GM23338 (cell line): ENCODE results near the gene SYNPR. TPM values are rescaled to one million over a fixed set of nuclear protein-coding genes. Genes with fewer than 3 reads are reported as not detected.

ENCODE experiments used
- ATAC-seq: fragments of 200-7000 bp; cut with Tn5 transposase; 3 replicates; pipeline ENCODE4 v1.9.1; 2020
- DNase-seq: peaks from one replicate; pipeline ENCODE4 v3.0.0-alpha.2; 2015; ENCODE audit warnings: low spot score
- H2AFZ ChIP-seq: fragments of 200-600 bp; sonication (generic); 2 replicates; pipeline ENCODE4 v1.8.0; 2016; ENCODE audit warnings: antibody characterized with exemption, mild to moderate bottlenecking, moderate library complexity
- H3F3A ChIP-seq: fragments of 200-600 bp; sonication (generic); replicated peaks from 2 replicates; pipeline ENCODE4 v1.8.0; 2017; ENCODE audit warnings: antibody characterized with exemption, mixed run types, low read depth
- H3K27ac ChIP-seq: fragments of 200-600 bp; sonication (generic); 2 replicates; pipeline ENCODE4 v1.6.1; 2016; ENCODE audit warnings: low read depth
- H3K27me3 ChIP-seq: fragments of 200-600 bp; sonication (generic); 2 replicates; pipeline ENCODE4 v1.8.0; 2016; ENCODE audit warnings: mild to moderate bottlenecking, mixed run types, moderate library complexity; ENCODE audit not compliant: insufficient read depth
- H3K36me3 ChIP-seq: fragments of 200-600 bp; sonication (generic); 2 replicates; pipeline ENCODE4 v1.8.0; 2016; ENCODE audit warnings: mild to moderate bottlenecking; ENCODE audit not compliant: insufficient read depth
- H3K4me1 ChIP-seq: fragments of 200-600 bp; sonication (generic); 2 replicates; pipeline ENCODE4 v1.8.0; 2016; ENCODE audit warnings: mild to moderate bottlenecking, moderate library complexity; ENCODE audit not compliant: insufficient read depth
- H3K4me2 ChIP-seq: fragments of 200-600 bp; sonication (generic); 2 replicates; pipeline ENCODE4 v1.7.1; 2017; ENCODE audit warnings: mixed run types
- H3K4me3 ChIP-seq: fragments of 200-600 bp; sonication (generic); 2 replicates; pipeline ENCODE4 v1.6.1; 2016; ENCODE audit warnings: mixed run types
- H3K79me2 ChIP-seq: fragments of 200-600 bp; sonication (generic); replicated peaks from 2 replicates; pipeline ENCODE4 v1.8.0; 2017; ENCODE audit warnings: mild to moderate bottlenecking; ENCODE audit not compliant: insufficient read depth
- H3K9me2 ChIP-seq: fragments of 200-600 bp; sonication (generic); 2 replicates; pipeline ENCODE4 v1.8.0; 2017; ENCODE audit not compliant: insufficient read depth
- H4K20me1 ChIP-seq: fragments of 200-600 bp; sonication (generic); replicated peaks from 2 replicates; pipeline ENCODE4 v1.8.0; 2017; ENCODE audit warnings: mild to moderate bottlenecking; ENCODE audit not compliant: insufficient read depth
- H3K27ac Mint-ChIP-seq: 2 replicates; pipeline ENCODE4 v1.8.0; 2020; ENCODE audit warnings: inconsistent platforms, mild to moderate bottlenecking, moderate library complexity, mixed read lengths
- H3K27me3 Mint-ChIP-seq: 3 replicates; pipeline ENCODE4 v1.8.0; 2022; ENCODE audit warnings: low read depth, mild to moderate bottlenecking, moderate library complexity, mixed read lengths, inconsistent platforms; ENCODE audit not compliant: insufficient read depth, poor library complexity
- H3K36me3 Mint-ChIP-seq: 3 replicates; pipeline ENCODE4 v1.8.0; 2021; ENCODE audit warnings: low read depth, mild to moderate bottlenecking, inconsistent platforms, moderate library complexity, mixed read lengths
- H3K4me1 Mint-ChIP-seq: 3 replicates; pipeline ENCODE4 v1.8.0; 2020; ENCODE audit warnings: mild to moderate bottlenecking, inconsistent platforms, mixed read lengths
- H3K4me3 Mint-ChIP-seq: 3 replicates; pipeline ENCODE4 v1.8.0; 2021; ENCODE audit warnings: moderate library complexity, mild to moderate bottlenecking, inconsistent platforms, mixed read lengths
- H3K9me3 Mint-ChIP-seq: 3 replicates; pipeline ENCODE4 v1.8.0; 2020; ENCODE audit warnings: moderate library complexity, mild to moderate bottlenecking, inconsistent platforms, mixed read lengths
- CREB1 ChIP-seq: fragments of 250-450 bp; sonication (Bioruptor Pico); IDR thresholded peaks from 2 replicates; pipeline ENCODE4 v1.5.0; 2020; ENCODE audit warnings: low read depth, mild to moderate bottlenecking, moderate library complexity
- EZH2 ChIP-seq: fragments of 200-600 bp; sonication (generic); IDR thresholded peaks from one replicate; pipeline ENCODE4 v1.8.0; 2017; ENCODE audit warnings: antibody characterized with exemption, mild to moderate bottlenecking, low read depth; ENCODE audit not compliant: unreplicated experiment
- EZH2phosphoT487 ChIP-seq: fragments of 200-600 bp; sonication (generic); IDR thresholded peaks from one replicate; pipeline ENCODE4 v1.8.1; 2018; ENCODE audit warnings: antibody characterized with exemption; ENCODE audit not compliant: unreplicated experiment
- JUNB ChIP-seq: IDR thresholded peaks from one replicate; pipeline ENCODE4 v1.6.1; 2016; ENCODE audit warnings: antibody characterized with exemption; ENCODE audit not compliant: unreplicated experiment
- NANOG ChIP-seq: IDR thresholded peaks from 2 replicates; pipeline ENCODE4 v1.6.1; 2016; ENCODE audit warnings: antibody characterized with exemption, borderline replicate concordance
- POLR2AphosphoS5 ChIP-seq: IDR thresholded peaks from 2 replicates; pipeline ENCODE4 v1.6.1; 2016; ENCODE audit warnings: antibody characterized with exemption, low read depth
- STAT1 ChIP-seq: IDR thresholded peaks from one replicate; pipeline ENCODE4 v1.6.1; 2016; ENCODE audit warnings: antibody characterized with exemption; ENCODE audit not compliant: unreplicated experiment
- ZNF114 ChIP-seq: fragments of 250-450 bp; sonication (Bioruptor Pico); IDR thresholded peaks from 2 replicates; pipeline ENCODE4 v1.5.0; 2020; ENCODE audit warnings: mild to moderate bottlenecking, moderate library complexity
- ZNF331 ChIP-seq: fragments of 250-450 bp; sonication (Bioruptor Pico); IDR thresholded peaks from 2 replicates; pipeline ENCODE4 v1.5.0; 2020; ENCODE audit warnings: low read depth, mild to moderate bottlenecking, moderate library complexity
- ZNF462 ChIP-seq: fragments of 250-450 bp; sonication (Bioruptor Pico); IDR thresholded peaks from 2 replicates; pipeline ENCODE4 v1.5.0; 2020; ENCODE audit warnings: mild to moderate bottlenecking, moderate library complexity
- polyA plus RNA-seq: library from polyadenylated mRNA; unstranded; fragments of >200 nt; fragmentation: Nextera tagmentation; extraction: Ambion mirVana; gene quantifications from 2 replicates; pipeline ENCODE4 v1.2.1, GENCODE V29; 2016
- total RNA-seq: library from RNA; depleted of rRNA; stranded (reverse); fragments of >200 nt; shearing (Covaris generic); gene quantifications from 2 replicates; pipeline ENCODE4 v1.2.3, GENCODE V29; 2014
- TF ChIP-seq, protein P1 (sequence below), 2 experiments: fragments of 200-600 bp in 1 of 2; sonication (generic) in 1 of 2; conservative IDR thresholded peaks; 2 replicates each; pipeline versions ENCODE4 v1.5.1 to v1.6.1; 2016 to 2017; ENCODE audit warnings: antibody characterized with exemption in 2 of 2, low read depth in 2 of 2, mild to moderate bottlenecking in 2 of 2, moderate library complexity in 1 of 2
- TF ChIP-seq, protein P2 (sequence below): IDR thresholded peaks from 2 replicates; pipeline ENCODE4 v1.6.1; 2016; ENCODE audit warnings: antibody characterized with exemption
- TF ChIP-seq, protein P3 (sequence below): IDR thresholded peaks from one replicate; pipeline ENCODE4 v1.6.1; 2018; ENCODE audit warnings: antibody characterized with exemption; ENCODE audit not compliant: unreplicated experiment

SYNPR gene
- total and polyA plus RNA-seq, 2 experiments from 2014 or later: 0.38 to 0.55 TPM

DNA sequence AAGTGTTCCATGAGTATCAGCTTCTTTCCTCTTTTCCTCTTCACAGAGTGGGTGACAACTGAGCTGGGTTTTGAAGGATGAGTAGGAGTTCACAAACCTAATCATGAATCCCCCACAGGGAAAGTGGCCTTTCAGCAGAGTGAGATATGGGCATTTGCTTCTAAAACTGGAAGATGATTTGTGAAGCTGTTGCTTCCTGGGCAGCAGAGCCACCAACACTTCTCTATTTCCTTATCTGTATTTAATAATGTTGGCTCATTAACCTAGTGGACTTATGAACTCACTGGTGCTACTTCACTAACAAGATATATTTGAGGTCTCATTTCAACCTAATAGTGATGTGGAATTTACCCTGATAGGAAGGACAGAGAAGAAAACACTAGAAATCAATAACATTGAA, 152.8 kb downstream of the SYNPR start:
- H4K20me1 ChIP-seq: no peaks in the 10 kb centered on the region
- ATAC-seq: no peak
- H3K27ac Mint-ChIP-seq: no peak overlapping the region
- H3K9me3 Mint-ChIP-seq: no peaks in the 10 kb centered on the region
- peaks cover 15% of the 10 kb centered on the region for H3K4me1 Mint-ChIP-seq
- H3K36me3 Mint-ChIP-seq: no peaks in the 10 kb centered on the region
- no peak for DNase-seq
- H3F3A ChIP-seq: no peaks in the 10 kb centered on the region
- no peak overlapping the region for H3K4me2 ChIP-seq
- H3K79me2 ChIP-seq: no peaks in the 10 kb centered on the region
- peaks cover 3% of the 10 kb centered on the region for H3K27me3 Mint-ChIP-seq
- TF ChIP-seq JUNB (no peak), POLR2AphosphoS5 (no peak), EZH2phosphoT487 (no peak), ZNF114 (CRISPR knock-in tag) (no peak), NANOG (no peak), CREB1 (CRISPR knock-in tag) (no peak), EZH2 (no peak), ZNF331 (CRISPR knock-in tag) (no peak), STAT1 (no peak), ZNF462 (CRISPR knock-in tag) (no peak)
- TF ChIP-seq, protein P1, sequence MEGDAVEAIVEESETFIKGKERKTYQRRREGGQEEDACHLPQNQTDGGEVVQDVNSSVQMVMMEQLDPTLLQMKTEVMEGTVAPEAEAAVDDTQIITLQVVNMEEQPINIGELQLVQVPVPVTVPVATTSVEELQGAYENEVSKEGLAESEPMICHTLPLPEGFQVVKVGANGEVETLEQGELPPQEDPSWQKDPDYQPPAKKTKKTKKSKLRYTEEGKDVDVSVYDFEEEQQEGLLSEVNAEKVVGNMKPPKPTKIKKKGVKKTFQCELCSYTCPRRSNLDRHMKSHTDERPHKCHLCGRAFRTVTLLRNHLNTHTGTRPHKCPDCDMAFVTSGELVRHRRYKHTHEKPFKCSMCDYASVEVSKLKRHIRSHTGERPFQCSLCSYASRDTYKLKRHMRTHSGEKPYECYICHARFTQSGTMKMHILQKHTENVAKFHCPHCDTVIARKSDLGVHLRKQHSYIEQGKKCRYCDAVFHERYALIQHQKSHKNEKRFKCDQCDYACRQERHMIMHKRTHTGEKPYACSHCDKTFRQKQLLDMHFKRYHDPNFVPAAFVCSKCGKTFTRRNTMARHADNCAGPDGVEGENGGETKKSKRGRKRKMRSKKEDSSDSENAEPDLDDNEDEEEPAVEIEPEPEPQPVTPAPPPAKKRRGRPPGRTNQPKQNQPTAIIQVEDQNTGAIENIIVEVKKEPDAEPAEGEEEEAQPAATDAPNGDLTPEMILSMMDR (conservative IDR thresholded peaks at IDR 0.05; ENCODE audit: low read depth in 2 of 2): no peak
- TF ChIP-seq, protein P2, sequence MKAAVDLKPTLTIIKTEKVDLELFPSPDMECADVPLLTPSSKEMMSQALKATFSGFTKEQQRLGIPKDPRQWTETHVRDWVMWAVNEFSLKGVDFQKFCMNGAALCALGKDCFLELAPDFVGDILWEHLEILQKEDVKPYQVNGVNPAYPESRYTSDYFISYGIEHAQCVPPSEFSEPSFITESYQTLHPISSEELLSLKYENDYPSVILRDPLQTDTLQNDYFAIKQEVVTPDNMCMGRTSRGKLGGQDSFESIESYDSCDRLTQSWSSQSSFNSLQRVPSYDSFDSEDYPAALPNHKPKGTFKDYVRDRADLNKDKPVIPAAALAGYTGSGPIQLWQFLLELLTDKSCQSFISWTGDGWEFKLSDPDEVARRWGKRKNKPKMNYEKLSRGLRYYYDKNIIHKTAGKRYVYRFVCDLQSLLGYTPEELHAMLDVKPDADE: no peak
- TF ChIP-seq, protein P3, sequence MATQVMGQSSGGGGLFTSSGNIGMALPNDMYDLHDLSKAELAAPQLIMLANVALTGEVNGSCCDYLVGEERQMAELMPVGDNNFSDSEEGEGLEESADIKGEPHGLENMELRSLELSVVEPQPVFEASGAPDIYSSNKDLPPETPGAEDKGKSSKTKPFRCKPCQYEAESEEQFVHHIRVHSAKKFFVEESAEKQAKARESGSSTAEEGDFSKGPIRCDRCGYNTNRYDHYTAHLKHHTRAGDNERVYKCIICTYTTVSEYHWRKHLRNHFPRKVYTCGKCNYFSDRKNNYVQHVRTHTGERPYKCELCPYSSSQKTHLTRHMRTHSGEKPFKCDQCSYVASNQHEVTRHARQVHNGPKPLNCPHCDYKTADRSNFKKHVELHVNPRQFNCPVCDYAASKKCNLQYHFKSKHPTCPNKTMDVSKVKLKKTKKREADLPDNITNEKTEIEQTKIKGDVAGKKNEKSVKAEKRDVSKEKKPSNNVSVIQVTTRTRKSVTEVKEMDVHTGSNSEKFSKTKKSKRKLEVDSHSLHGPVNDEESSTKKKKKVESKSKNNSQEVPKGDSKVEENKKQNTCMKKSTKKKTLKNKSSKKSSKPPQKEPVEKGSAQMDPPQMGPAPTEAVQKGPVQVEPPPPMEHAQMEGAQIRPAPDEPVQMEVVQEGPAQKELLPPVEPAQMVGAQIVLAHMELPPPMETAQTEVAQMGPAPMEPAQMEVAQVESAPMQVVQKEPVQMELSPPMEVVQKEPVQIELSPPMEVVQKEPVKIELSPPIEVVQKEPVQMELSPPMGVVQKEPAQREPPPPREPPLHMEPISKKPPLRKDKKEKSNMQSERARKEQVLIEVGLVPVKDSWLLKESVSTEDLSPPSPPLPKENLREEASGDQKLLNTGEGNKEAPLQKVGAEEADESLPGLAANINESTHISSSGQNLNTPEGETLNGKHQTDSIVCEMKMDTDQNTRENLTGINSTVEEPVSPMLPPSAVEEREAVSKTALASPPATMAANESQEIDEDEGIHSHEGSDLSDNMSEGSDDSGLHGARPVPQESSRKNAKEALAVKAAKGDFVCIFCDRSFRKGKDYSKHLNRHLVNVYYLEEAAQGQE: no peak
- H3K36me3 ChIP-seq: no peaks in the 10 kb centered on the region
- no peaks in the 10 kb centered on the region for H3K9me2 ChIP-seq
- no peaks in the 10 kb centered on the region for H3K27me3 ChIP-seq
- no peak overlapping the region for H2AFZ ChIP-seq
- no peak overlapping the region for H3K27ac ChIP-seq
- H3K4me3 Mint-ChIP-seq: no peak overlapping the region
- no peak overlapping the region for H3K4me3 ChIP-seq
- H3K4me1 ChIP-seq: peaks cover 10% of the 10 kb centered on the region; the same call in 1 of the 2 replicates
